Thyroid gland (tissue), 4 donors: Measurements from ENCODE around the gene CHST5.
"Not testable (repeated sequence)": the region's sequence is repeated elsewhere in the genome, so short reads cannot be mapped to it uniquely, and the experiment has no call there.

Experiments used
- CTCF ChIP-seq, 6 experiments: fragments of 200-600 bp in 3 of 6; fragments of 450-650 bp in 3 of 6; sonication (generic) in 3 of 6; IDR thresholded peaks; one replicate each; pipeline ENCODE4 v1.5.1; 2016 to 2019; ENCODE audit warnings: antibody characterized with exemption in 6 of 6, mild to moderate bottlenecking in 2 of 6, inconsistent platforms in 1 of 6, moderate library complexity in 1 of 6
- POLR2A ChIP-seq, 2 donors: fragments of 450-650 bp; IDR thresholded peaks; one replicate each; pipeline ENCODE4 v1.6.1; 2017; ENCODE audit warnings: antibody characterized with exemption in 2 of 2, mild to moderate bottlenecking in 2 of 2, moderate library complexity in 1 of 2

GRCh38 chr16:75516189-75516966 lies 19.5 kb downstream of the CHST5 start:
- not testable (repeated sequence) for TF ChIP-seq CTCF, POLR2A (IDR thresholded peaks at IDR 0.05)
